ENCODE data around the gene CTBP2. TPM values are rescaled to one million over a fixed set of nuclear protein-coding genes. Genes with fewer than 3 reads are reported as not detected.

Gene CTBP2
- total and polyA plus RNA-seq, 10 of the 15 experiments (the other 5 are each of a cell fraction or from before 2014, with no cell fraction given): 0.02 to 0.72 (median 0.06) TPM; not detected in 2

DNA sequence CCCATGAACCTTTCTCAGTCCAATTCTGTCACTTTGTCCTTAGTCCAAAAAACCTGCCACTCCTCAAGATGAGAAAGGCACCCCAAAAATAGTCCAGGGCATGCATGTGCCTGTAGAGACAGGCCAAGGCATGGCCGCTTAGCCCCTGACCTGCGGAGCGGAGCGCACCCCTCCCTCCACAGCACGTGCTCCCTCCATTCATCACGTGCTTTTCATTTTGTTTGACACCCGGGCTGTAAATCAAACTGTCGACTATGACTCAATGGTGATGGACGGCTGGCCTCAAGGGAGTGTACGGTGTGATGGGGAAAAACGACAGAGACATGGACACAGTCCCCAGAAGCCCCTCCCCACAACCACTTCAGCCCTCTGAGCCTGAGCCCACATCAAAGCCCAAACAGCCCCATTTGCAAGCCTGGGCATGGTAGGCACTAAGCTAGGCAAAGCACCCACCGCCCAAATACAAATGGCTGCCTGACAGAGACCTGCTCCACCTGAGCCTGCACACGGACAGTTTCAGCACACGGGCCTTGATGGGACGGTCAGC lies 127.8 kb downstream of the CTBP2 start:
- Histone ChIP-seq H3K79me2 (ENCODE audit: control insufficient read depth, insufficient read depth, low read length) (no peaks in the 10 kb centered on the region), H4K20me1 (ENCODE audit: control insufficient read depth, insufficient read depth) (no peaks in the 10 kb centered on the region), H3K27me3 (replicated peaks in 1 of 2; ENCODE audit: control insufficient read depth in 2 of 2, insufficient read depth in 2 of 2, low read length in 1 of 2) (peaks cover 0 to 4% of the 10 kb centered on the region in 2 experiments; a peak in 2 of 4 replicates), H3K27ac (ENCODE audit: control insufficient read depth, insufficient read depth) (no peak overlapping the region), H3K4me3 (no peak overlapping the region), H3K9ac (ENCODE audit: control insufficient read depth, insufficient read depth, low read length) (no peak overlapping the region), H3K9me3 (replicated peaks; ENCODE audit: control insufficient read depth, insufficient read depth, low read length) (no peaks in the 10 kb centered on the region), H3K4me1 (ENCODE audit: control insufficient read depth, insufficient read depth, low read length) (no peaks in the 10 kb centered on the region), H3K36me3 (ENCODE audit: control insufficient read depth in 2 of 2, insufficient read depth in 2 of 2, low read length in 1 of 2) (no peaks in the 10 kb centered on the region), H2AFZ (ENCODE audit: control insufficient read depth, low read depth, low read length) (no peak overlapping the region), H3K4me2 (ENCODE audit: control insufficient read depth, insufficient read depth) (no peak overlapping the region)
- in situ Hi-C loops (cut with MboI): no loop called here
- ChIA-PET CTCF (interaction anchor here (1.1 kb wide), 1 partner anchor 15 kb away, joined by 3 read pairs; no protein-coding TSS in a partner anchor), POLR2A (no interaction called here), SMC1A (ENCODE audit: uncharacterized antibody, unreplicated experiment) (no interaction called here), RAD21 (ENCODE audit: unreplicated experiment) (no interaction called here)
- TF ChIP-seq CHD1 (IDR thresholded peaks at IDR 0.05; ENCODE audit: low read depth, low read length): no peak
- TF ChIP-seq NR2C1 (IDR thresholded peaks at IDR 0.05): no peak
- TF ChIP-seq YBX1 (IDR thresholded peaks at IDR 0.05): no peak
- TF ChIP-seq MYC (IDR thresholded peaks at IDR 0.05; ENCODE audit: insufficient read depth, insufficient read length, insufficient replicate concordance, low read length, severe bottlenecking): no peak
- TF ChIP-seq FOS (IDR thresholded peaks at IDR 0.05; ENCODE audit: borderline replicate concordance, extremely low read depth, insufficient read length): no peak
- TF ChIP-seq, protein P1, sequence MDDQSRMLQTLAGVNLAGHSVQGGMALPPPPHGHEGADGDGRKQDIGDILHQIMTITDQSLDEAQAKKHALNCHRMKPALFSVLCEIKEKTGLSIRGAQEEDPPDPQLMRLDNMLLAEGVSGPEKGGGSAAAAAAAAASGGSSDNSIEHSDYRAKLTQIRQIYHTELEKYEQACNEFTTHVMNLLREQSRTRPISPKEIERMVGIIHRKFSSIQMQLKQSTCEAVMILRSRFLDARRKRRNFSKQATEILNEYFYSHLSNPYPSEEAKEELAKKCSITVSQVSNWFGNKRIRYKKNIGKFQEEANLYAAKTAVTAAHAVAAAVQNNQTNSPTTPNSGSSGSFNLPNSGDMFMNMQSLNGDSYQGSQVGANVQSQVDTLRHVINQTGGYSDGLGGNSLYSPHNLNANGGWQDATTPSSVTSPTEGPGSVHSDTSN (IDR thresholded peaks at IDR 0.05; ENCODE audit: insufficient replicate concordance, low read depth, low read length): no peak
- TF ChIP-seq PML (IDR thresholded peaks at IDR 0.05; ENCODE audit: low read length): no peak
- TF ChIP-seq SP1 (IDR thresholded peaks at IDR 0.05; ENCODE audit: low read depth, low read length): no peak
- TF ChIP-seq, protein P2, sequence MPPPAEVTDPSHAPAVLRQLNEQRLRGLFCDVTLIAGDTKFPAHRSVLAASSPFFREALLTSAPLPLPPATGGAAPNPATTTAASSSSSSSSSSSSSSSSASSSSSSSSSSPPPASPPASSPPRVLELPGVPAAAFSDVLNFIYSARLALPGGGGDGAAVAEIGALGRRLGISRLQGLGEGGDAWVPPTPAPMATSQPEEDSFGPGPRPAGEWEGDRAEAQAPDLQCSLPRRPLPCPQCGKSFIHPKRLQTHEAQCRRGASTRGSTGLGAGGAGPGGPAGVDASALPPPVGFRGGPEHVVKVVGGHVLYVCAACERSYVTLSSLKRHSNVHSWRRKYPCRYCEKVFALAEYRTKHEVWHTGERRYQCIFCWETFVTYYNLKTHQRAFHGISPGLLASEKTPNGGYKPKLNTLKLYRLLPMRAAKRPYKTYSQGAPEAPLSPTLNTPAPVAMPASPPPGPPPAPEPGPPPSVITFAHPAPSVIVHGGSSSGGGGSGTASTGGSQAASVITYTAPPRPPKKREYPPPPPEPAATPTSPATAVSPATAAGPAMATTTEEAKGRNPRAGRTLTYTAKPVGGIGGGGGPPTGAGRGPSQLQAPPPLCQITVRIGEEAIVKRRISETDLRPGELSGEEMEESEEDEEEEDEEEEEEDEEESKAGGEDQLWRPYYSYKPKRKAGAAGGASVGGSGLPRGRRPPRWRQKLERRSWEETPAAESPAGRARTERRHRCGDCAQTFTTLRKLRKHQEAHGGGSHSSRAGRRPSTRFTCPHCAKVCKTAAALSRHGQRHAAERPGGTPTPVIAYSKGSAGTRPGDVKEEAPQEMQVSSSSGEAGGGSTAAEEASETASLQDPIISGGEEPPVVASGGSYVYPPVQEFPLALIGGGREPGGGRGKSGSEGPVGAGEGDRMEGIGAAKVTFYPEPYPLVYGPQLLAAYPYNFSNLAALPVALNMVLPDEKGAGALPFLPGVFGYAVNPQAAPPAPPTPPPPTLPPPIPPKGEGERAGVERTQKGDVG (CRISPR knock-in tag; IDR thresholded peaks at IDR 0.05): no peak
- TF ChIP-seq, protein P3, sequence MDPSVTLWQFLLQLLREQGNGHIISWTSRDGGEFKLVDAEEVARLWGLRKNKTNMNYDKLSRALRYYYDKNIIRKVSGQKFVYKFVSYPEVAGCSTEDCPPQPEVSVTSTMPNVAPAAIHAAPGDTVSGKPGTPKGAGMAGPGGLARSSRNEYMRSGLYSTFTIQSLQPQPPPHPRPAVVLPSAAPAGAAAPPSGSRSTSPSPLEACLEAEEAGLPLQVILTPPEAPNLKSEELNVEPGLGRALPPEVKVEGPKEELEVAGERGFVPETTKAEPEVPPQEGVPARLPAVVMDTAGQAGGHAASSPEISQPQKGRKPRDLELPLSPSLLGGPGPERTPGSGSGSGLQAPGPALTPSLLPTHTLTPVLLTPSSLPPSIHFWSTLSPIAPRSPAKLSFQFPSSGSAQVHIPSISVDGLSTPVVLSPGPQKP (IDR thresholded peaks at IDR 0.05; ENCODE audit: low read depth, low read length): no peak
- no peak for TF ChIP-seq EGR1 (IDR thresholded peaks at IDR 0.05; ENCODE audit: borderline replicate concordance in 1 of 2, low read depth in 2 of 2, low read length in 2 of 2)
- TF ChIP-seq HDAC2 (IDR thresholded peaks at IDR 0.05): no peak
- no peak for TF ChIP-seq MTA3 (IDR thresholded peaks at IDR 0.05; ENCODE audit: borderline replicate concordance, low read length)
- no peak for ATAC-seq
- no peak for FAIRE-seq
- intact Hi-C loops (cut with micrococcal nuclease; ENCODE audit: unreplicated experiment): no loop called here
- BruUV-seq (replicated peaks): no TSS peak
- 60% methylated on average over 15 of the region's 15 CpGs for WGBS (ENCODE audit: insufficient coverage, insufficient replicate concordance, low lambda C conversion rate, missing lambda C conversion rate)
- no peak for DNase-seq (ENCODE audit: low read depth, low spot score)

Data from GM12878 (cell line).